AG08396 (cell line): Measurements from ENCODE around the gene SDHA.
"Not testable (repeated sequence)": the region's sequence is repeated elsewhere in the genome, so short reads cannot be mapped to it uniquely, and the experiment has no call there.

Source experiments
- DNase-seq: peaks from one replicate; pipeline ENCODE4 v3.0.0; 2012; ENCODE audit warnings: low spot score, mixed read lengths

Gene SDHA

DNA sequence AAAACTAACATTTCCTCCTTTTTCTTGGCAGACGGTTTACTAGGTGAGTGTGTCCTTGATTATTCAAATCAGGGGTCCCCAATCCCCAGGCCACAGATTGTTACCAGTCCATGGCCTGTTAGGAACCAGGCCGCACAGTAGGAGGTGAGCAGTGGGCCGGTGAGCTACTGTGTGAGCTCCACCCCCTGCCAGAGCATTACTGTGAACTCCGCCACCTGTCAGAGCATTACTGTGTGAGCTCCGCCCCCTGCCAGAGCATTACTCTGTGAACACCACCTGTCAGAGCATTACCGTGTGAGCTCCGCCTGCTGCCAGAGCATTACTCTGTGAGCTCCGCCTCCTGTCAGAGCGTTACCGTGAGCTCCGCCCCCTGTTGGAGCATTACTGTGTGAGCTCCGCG lies 39.0 kb downstream of the SDHA start:
- DNase-seq = no peak

DNA sequence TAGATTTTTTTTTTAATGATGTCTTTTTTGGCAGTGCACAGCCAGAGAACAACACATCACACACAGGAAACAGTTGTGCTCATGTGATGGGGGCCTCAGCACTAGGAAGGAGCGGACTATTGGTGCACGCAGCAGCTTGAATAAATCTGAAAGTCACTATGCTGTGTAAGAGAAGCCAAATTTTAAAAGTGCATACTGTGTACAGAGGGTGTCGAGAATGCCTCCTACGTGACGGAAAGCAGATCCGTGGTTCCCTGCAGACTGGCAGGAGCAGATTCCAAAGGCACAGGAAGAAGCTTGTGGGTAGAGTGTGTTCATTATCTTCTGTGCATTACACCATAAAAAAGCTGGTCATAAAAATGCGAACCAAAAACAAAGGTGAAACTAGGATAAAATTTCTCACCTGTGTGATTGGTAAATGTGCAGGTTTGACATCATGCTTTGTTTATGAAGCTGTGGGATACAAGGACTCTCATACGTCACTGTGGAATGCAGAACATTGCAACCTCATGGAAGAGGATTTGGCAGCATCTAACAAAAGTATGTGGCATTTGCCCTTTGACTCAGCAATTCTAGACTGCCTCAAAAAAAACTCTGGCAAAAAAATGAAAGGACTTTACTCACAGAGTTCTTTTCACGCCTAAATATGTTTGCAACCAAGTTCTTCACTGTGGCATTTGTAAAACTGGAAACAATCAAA lies 45.3 kb downstream of the SDHA start:
- DNase-seq = peak; percentile 72

DNA sequence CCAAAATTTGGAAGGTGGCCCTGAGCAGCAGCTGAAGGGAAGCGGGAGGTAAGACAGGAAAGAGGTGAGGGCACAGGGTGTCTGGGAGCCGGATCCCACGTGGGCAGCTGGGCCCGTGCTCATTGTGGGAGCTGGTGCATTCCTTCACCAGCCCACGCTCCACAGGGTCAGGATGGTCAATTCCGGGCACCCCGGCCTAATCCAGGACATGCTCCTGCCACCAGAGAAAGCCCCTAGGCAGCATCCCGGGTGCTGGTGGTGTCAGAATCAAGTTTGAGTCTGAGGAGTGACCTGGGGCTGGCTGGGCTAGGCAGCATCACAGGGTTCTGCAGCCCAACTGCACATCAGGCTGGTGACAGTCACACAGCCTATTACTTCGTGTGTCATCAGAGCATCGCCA lies 46.2 kb downstream of the SDHA start:
- no peak for DNase-seq

DNA sequence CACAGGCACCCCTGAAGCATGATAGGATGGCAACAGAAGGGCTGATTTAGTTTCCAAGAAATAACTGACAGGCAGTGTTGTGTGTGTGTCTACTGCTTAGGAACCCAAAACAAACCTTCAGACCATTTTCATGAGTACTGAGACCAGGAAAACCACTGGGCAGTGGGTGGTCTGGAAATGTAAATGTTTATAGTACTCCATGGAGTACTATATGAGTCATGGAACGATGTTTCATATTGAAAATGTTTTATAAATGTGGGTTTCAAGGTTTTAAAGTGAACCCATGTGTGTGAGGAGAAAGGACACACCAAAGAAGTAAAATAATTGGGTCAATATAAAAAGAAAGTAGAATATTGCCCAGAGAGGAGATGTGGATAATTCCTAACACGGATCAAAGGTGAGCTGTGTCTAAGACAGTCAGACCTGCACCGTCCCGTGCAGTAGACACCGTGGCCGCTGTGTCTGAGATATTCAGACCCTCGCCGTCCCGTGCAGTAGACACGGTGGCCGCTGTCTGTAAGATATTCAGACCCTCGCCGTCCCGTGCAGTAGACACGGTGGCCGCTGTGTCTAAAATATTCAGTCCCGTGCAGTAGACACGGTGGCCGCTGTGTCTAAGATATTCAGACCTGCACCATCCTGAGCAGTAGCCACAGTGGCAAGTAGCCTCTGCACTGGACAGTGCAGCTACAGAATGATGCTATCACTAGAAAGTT lies 48.3 kb downstream of the SDHA start:
- DNase-seq = peak; percentile 21

DNA sequence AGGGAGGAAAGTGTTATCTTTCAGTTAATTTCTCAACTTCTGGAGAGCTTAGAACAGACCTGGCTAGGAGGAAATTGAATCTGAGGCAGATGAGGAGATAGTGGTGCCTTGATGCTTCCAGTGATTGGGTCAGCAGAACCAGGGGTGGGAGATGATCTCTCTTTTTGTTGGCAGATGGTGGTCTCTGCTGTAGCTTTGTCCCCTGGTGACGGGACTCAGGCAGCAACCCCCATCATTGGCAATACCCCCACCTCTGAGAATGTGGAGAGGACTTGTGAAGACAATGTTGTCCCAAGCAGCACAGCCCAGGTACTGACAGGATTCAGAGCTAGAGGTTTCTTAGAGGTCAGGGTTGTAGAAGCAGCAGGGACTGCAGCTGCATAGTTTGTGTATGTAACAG lies 49.6 kb downstream of the SDHA start:
- no peak for DNase-seq

DNA sequence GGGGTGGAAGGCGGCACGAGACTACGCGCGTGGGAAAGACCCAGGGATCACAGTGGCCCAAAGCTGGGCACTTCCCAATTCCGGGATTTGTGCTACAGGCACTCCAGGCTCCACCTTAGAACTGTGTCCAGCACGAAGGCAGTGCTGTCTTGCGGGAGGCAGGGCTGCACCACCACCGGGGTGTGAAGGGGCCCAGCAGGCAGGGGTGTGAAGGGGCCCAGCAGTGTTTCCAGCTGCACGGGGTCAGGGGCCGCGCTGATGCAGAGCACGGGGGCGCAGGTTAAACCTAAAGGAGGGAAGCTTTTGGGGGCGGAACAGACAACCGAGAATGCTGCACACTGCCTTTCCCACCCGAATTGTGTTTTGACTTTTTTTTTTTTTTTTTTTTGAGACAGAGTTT lies 52.2 kb downstream of the SDHA start:
- DNase-seq = no peak

DNA sequence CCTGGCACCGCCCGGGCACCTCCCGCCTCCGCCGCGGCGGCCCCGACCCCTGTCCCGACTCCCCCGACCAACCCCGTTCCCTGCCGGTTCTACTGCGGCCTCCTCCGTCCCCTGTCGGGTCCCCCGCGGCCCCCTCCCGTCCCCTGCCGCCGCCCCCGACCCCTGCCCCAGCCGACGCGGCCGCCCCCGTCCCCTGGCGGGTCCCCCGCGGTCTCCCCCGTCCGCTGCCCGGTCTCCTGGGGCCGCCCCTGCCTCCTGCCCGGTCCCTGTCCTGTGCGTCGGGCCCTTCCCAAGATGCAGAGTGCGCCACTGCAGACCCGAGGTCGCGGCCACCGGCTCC lies 53.7 kb downstream of the SDHA start:
- DNase-seq = not testable (repeated sequence)

DNA sequence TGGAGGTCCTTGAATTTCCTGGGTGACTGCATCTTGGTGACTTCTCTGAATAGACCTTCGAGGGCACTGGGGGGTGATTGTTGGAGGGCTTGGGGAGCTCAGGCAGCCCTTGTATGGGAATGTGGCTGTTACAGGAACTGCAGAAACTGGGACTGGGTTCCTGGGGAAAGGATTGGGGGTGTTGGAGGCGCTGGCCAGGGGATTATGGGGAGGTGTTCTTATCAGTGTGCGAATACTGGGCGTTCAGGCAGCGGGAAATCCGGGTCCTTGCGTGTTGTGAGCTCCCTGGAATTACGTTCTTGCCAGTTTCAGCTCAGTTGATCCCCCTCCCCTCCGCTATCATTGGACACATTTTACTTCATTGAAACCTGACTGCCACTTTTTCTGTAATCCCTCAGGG lies 55.0 kb downstream of the SDHA start:
- not testable (repeated sequence) for DNase-seq

DNA sequence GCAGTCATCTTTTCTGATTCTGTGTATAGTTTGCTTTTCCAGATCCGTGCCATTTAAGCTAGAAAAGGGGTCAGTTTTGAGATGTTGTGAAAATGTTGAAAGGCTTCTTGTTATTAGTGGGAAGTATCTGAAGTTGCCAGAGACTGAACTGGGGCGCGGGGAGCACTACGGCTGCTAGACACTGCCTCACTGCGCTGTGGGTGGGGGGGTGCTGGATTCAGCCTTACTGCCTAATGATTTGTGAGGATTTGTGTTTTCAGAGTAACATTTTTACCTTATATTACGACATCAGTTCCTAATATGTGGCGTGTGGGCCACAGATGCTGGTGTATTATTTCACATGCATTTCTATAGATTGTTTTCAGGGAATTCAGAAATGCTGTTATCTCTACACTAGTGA lies 55.4 kb downstream of the SDHA start:
- DNase-seq = not testable (repeated sequence)

DNA sequence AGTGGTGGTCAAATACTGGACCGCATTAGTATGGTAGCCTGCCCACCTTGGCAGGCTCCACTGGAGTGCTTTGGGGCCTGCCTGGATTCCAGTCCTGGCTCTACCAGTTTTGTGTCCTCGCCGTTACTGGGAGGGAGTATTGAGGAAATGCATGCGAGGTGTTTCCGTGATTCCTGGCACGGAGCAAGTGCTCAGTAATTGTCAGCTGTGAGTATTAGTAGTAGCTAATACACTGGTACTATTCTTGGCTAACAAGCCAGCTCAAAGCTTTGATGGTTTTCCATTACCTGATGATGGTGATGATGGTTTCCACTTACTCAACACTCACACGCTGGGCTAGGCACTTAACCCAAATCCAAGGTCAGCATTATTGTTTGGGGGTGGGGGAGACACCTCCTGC lies 56.2 kb downstream of the SDHA start:
- not testable (repeated sequence) for DNase-seq

DNA sequence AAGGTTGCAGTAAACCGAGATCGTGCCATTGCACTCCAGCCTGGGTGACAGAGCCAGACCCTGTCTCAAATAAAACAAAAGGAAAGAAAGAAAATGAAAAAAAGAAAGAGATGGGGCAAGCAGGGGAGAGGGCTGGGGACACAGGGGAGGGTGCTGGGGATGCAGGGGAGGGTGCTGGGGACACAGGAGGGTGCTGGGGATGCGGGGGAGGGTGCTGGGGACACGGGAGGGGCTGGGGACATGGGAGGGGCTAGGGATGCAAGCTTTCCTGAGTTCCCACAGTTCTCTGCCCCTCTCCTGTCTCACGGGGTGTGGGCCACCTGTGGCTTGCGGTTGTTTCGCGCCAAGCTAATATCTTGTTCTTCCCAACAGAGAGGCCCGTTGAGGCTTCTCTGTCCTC lies 60.5 kb downstream of the SDHA start:
- DNase-seq = no peak

DNA sequence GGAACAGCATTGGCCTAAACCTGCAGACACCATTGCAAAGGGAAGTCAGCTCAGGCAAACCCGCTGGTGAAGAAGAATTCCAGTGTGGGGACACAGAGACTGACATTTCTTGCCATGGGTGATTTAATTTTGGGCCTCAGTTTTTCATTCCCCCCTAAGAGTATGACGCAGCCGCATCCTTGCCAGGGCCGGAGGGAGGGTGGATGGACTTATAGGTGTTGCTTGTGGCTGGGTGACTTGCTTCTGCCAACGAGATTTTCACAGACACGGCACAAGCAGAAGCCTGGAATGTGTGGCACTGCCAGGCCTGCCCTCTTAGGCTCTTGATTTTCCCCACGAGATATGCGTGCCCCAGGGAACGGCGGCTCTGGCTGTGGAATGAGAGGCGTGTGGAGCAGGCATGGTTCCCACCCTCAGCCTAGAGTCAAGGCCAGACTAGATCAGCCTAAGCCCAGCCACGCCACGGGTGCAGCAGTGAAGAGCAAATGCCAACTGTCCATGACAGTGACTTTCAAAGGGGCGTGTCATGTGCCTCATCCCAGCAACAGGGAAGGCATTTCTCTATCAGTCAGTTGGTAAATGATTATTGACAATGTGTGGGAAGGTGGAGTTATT lies 61.0 kb downstream of the SDHA start:
- DNase-seq = not testable (repeated sequence)

DNA sequence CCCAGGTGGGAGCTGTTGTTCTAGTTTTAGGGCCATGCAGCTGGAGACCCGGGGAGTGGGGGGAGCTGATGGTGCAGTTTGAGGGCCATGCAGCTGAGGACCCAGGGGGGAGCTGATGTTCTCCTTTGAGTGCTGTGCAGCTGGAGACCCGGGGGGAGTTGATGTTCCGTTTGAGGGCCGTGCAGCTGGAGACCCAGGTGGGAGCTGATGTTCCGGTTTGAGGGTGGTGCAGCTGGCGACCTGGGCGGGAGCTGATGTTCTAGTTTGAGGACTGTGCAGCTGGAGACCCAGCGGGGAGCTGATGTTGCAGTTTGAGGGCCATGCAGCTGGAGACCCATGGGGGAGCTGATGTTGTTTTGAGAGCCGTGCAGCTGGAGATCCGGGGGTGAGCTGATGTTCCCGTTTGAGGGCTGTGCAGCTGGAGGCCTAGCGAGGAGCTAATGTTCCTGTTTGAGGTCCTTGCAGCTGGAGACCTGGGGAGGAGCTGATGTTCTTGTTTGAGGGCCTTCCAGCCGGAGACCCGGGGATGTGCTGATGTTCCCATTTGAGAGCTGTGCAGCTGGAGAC lies 68.0 kb downstream of the SDHA start:
- DNase-seq = no peak

DNA sequence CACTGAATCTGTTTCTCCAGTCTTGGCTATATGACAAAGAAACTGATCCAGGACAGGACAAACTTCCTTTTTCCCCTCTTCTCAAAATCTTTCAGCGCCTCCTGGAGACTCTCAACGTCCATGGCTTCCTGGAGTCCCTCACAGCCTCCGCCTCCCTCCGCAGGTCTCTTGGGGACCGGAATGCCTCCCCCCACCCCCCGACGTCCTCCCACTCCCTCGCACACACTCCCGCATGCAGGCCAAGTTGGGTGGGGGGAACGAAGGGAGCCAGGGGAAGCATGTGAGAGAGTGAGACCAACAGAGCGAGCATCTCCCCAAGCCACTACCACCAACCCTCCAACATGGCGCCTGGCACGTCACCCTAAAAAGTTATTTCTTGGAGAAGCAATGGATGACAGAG lies 72.1 kb downstream of the SDHA start:
- not testable (repeated sequence) for DNase-seq

DNA sequence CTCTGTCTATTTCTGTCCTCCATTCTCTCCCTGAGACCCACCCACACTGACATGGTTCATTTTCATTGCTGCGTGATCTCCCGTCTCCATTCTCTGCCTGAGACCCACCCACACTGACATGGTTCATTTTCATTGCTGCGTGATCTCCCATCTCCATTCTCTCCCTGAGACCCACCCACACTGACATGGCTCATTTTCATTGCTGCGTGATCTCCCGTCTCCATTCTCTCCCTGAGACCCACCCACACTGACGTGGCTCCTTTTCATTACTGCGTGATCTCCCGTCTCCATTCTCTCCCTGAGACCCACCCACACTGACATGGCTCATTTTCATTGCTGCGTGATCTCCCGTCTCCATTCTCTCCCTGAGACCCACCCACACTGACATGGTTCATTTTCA lies 73.2 kb downstream of the SDHA start:
- not testable (repeated sequence) for DNase-seq

DNA sequence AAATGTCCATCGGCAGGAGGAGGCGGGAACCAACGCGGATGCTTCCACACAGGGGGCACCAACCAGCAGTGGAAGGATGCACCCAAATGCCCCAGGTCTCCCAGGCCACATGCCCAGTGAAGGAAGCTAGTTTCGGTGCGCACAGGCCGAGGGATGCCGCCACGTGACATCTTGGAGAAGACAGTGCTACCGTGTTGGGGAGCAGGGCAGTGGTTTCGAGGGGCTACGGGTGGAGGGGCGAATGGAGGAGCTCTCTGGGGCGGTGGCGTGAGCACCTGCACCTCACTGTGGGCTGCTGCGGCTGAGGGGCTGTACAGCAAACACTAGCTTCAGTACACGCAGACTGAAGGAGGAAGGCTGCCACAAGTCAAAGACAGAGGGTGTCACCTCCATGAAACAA lies 76.7 kb downstream of the SDHA start:
- DNase-seq = not testable (repeated sequence)

DNA sequence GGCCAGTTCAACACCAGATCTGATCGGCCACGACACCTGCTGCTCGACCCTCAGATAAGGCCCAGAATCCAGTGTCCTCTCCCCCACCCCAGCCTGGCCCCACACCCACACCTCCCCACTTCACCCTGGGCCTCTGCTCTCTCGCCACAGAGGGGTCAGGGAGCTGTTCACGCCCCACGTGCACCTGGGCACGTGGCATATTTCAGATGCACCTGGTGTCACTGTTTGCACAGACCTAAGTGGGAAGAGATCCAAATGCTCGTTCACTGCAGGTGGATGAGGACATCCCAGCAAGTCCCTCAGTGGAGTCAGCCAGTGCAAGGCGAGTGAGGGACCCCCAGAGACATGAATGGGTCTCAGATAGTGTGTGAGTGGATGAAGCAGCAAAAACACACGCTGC lies 78.1 kb downstream of the SDHA start:
- DNase-seq = not testable (repeated sequence)

DNA sequence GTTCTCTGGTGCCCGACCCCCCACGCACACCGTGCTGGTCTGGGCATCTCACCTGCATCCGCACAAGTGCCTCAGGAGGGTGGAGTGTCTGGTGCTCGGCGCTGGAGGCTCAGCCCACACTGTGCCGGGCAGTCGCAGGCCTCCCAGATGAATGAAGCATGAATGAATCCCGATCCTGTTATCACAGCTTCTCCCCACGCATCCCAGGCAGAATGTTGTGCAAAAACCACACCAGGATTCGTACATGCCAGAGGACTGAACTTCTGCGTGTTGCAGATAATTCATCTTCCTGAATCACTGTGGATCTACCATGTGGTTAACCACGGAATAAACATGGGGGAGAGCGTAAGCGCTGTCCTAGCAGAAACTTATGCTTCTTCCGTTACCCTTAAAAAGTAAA lies 78.8 kb downstream of the SDHA start:
- peak; percentile 58 for DNase-seq

DNA sequence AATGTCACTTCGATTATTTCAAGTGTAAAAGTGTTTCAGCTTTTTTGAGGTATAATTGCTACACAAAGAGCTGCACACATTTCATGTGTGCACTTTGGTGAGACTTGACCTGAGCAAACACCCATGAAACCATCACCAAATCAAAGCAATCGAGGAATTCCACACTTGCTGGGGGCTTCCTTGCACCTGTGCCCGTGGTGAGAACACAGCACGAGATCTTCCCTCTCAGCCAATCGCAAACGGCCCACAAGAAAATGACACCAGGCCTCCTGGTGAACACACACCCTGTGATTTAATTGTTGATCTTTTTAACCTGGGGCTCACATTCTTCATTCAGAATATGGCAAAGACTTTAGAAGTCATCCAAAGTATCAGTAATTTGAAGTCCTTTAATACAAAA lies 79.3 kb downstream of the SDHA start:
- DNase-seq = not testable (repeated sequence)

DNA sequence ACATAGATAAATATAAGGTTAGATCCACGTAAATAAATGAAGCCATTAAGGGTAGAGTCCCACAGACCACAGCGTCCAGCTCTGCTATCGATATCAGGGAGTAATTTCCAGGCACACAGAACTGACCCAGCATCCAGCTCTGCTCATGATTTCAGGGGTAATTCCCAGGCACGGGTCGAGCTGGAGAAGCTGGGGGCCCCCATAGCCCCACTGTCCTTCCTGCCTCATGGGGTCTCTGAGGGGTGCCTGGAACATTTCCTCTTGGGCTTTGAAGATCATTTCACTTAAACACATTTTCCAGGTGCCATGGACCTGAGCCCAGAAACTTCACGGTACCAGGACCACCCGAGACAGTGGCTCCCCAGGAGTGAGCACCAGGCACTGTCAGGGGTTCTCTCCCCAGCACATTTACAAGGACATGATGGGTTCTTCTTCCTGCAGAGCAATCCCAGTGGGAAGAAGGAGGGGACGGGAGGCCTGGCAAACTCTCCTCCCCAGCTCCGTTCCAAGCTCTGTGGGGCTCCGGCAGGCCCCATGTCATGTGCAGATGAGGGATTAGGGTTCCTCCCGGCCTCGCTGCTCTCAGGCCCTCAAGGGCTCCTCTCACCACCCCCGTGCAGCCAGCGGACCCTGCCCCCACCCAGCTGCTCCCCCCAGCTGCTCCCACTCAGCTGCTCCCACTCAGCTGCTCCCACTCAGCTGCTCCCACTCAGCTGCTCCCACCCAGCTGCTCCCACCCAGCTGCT lies 80.0 kb downstream of the SDHA start:
- DNase-seq = not testable (repeated sequence)

DNA sequence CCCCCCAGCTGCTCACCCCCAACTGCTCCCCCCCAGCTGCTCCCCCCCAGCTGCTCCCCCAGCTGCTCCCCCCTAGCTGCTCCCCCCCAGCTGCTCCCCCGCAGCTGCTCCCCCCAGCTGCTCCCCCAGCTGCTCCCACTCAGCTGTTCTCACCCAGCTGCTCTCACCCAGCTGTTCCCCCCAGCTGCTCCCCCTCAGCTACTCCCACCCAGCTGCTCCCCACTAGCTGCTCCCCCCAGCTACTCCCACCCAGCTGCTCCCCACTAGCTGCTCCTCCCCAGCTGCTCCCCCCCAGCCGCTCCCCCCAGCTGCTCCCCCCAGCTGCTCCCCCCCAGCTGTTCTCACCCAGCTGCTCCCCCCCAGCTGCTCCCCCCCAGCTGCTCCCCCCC lies 80.6 kb downstream of the SDHA start:
- no peak for DNase-seq

DNA sequence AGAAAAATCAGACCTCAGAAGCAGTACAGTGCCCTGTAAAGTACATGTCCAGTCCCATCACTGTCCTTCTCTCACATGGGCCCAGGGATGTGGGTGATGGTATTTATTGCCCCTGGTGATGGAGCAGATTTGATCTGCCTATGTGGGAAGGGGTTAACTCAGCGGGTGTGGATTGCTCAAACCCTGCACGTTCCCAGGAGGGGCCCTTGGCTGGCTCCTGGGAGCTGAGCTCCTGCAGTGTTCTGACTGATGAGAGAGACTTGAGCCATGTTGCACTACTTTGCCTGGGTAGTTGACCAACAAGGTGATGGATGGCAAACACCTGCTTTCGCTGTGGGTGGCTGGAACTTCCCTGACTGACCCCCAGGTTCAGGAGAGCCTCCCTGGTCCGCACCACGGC lies 81.8 kb downstream of the SDHA start:
- not testable (repeated sequence) for DNase-seq
